ENCODE measurements around the gene HMX1.

Gene HMX1

GRCh38 chr4:8840006-8840793 lies 31.4 kb downstream of the HMX1 start:
- DNase-seq (ENCODE audit: low spot score) = no peak

GRCh38 chr4:8838961-8839431 lies 32.6 kb downstream of the HMX1 start:
- no peak for DNase-seq (ENCODE audit: low spot score)

GRCh38 chr4:8838296-8838960 lies 33.2 kb downstream of the HMX1 start:
- DNase-seq (ENCODE audit: low spot score) = no peak

- no peak for DNase-seq (ENCODE audit: low spot score)
Measured at GRCh38 chr4:8837181-8837841, 34.3 kb downstream of the HMX1 start.

DNA sequence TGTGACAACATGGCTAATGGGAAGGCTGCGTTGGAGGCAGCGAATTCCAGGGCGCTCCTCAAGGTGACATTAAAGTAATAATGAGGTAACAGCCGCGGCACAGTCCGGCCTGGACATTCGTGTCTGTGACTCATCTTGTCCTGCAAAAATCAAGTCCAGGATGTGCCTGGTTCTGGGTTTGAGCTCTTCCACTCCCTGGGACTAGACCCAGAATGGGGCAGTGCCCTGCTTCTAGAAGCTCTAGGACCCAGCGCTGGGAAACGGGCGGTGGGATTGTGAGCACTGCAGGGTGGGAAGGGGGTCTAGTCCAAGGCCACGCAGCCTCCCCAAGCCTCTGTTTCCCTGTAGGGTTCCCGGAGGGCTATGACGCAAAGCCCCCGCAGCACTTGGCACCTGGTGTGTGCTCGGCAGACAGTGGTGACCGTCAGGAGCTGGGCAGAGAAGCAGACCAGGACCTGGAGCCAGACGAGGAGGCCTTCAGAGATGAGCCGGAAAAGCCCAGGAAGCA lies 34.9 kb downstream of the HMX1 start:
- DNase-seq (ENCODE audit: low spot score) = no peak

- no peak for DNase-seq (ENCODE audit: low spot score)
Measured at GRCh38 chr4:8835521-8836365, 35.9 kb downstream of the HMX1 start.

DNA sequence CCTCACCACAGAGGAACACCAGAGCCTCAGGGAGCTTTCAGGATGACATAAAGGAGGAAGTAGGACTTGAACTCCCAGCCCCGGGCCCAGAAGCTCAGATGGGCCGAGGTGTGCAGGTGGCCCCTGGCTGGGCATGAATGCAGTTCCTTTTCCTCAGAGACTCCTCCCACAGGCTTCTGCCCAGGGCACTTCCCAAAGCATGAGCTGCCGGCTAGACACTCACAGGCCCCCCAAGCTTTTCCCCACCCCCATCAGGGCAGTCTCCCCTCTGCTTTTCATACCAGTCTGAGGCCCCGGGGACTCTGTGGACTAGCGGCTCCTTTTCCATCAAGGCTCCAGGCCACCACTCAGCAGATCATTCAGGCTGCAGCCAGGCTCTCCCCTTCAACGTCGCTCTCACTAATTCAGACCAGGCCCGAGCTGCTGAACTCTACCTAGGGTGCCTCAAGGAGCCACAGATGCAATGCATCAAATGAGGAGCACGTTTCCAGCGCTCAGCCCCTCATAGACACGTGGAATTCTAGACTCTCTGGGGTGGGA lies 36.9 kb downstream of the HMX1 start:
- no peak for DNase-seq (ENCODE audit: low spot score)

DNA sequence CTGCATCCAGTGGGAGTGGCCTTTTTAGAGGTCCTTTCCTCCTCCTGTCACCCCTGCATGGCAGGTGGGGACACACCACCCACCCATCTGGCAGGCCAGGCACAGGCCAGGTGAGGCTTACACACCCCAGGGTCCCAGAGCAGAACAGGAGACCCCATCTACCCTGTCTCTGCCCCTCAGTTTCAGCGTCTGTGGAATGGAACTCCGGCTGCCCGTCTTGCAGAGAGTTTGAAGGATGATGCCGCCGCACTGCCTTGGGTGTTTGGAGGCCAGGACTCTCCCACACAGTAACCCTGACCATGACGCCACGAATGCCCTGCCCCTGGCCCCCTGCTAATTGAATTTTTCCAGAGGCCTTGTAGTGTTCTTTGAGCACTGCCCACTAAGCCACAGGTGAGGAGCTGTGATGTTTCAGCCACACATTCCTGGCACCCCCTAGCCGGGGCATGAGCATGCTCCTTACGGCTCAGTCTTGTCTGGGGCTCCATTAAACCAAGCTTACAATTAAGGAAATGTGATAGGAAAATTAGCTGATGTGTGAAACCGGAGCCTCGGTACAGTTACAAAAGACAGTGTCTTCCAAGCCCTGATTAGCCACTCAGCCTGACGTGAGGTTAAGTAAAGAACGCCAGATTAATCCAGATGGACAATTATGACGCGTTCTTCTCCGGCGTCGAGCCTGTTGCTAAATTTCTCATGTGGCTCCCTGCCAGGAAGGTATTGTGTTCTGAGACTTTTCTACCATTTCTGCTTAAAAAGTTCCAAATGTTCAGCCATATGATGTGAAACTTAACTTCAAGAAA lies 39.3 kb downstream of the HMX1 start:
- DNase-seq (ENCODE audit: low spot score) = no peak

GRCh38 chr4:8831221-8832112 lies 40.2 kb downstream of the HMX1 start:
- DNase-seq (ENCODE audit: low spot score) = no peak

- no peak for DNase-seq (ENCODE audit: low spot score)
Measured at GRCh38 chr4:8830611-8831200, 40.9 kb downstream of the HMX1 start.

DNA sequence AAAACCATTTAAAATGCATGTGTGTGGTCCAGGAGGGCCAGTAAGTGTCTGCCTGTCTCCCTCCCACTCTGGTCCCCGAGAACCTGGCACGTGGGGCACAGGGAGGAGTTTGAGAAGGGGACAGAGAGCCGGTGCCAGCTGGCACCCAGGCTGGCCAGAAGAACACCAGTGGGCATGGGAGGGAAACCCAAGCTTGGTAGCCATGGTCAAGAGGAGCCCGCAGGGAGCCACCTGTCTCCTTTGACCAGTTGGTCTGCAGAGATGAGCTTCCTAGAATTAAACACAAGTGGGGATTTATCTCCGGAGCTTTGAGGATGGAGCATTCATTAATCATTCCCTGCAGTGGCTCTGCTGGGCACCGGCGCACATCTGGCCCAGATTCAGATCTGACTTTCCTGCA lies 41.6 kb downstream of the HMX1 start:
- no peak for DNase-seq (ENCODE audit: low spot score)

GRCh38 chr4:8829584-8829983 lies 42.1 kb downstream of the HMX1 start:
- DNase-seq (ENCODE audit: low spot score) = no peak

DNA sequence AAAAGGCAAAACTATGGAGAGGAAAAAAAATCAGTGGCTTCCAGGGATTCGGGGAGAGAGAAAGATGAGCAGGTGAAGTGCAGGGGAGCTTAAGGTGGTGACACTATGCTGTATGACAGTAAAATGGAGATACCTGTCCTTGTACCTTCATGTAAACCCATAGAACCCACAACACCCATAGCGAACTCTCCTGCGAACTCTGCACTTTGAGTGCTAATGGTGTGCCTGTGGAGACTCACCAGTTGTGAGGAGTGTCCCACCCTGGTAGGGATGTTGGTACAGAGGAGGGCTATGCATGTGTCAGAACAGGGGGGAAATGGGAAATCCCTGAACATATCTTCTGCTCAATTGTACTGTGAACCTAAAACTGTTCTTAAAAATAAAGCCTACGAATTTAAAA lies 42.8 kb downstream of the HMX1 start:
- DNase-seq (ENCODE audit: low spot score) = no peak

- no peak for DNase-seq (ENCODE audit: low spot score)
Measured at GRCh38 chr4:8821151-8821950, 50.3 kb downstream of the HMX1 start.

GRCh38 chr4:8820178-8821102 lies 51.2 kb downstream of the HMX1 start:
- no peak for DNase-seq (ENCODE audit: low spot score)

GRCh38 chr4:8819473-8820177 lies 52.0 kb downstream of the HMX1 start:
- DNase-seq (ENCODE audit: low spot score) = no peak

DNA sequence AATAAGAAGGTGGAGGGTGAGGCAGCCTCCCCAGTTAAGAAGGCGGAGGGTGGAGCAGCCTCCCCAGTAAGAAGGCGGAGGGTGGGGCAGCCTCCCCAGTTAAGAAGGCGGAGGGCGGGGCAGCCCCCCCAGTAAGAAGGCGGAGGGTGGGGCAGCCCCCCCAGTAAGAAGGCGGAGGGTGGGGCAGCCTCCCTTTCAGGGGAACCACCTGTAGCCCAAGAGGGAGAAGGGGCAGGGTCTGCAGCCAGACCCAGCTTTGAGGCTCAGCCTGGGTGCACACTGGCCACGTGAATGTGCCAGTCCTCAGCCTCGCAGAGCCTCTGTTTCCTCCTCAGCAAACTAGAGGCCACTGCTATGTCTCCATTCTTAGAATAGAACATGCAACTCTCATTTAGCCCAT lies 52.6 kb downstream of the HMX1 start:
- no peak for DNase-seq (ENCODE audit: low spot score)
